NCI-H510A (cell line): Measurements from ENCODE around the gene CARNS1.

Experiments
- DNase-seq: peaks from one replicate; lab custom pipeline; 2025; lab: John Stamatoyannopoulos, UW

Gene CARNS1, protein sequence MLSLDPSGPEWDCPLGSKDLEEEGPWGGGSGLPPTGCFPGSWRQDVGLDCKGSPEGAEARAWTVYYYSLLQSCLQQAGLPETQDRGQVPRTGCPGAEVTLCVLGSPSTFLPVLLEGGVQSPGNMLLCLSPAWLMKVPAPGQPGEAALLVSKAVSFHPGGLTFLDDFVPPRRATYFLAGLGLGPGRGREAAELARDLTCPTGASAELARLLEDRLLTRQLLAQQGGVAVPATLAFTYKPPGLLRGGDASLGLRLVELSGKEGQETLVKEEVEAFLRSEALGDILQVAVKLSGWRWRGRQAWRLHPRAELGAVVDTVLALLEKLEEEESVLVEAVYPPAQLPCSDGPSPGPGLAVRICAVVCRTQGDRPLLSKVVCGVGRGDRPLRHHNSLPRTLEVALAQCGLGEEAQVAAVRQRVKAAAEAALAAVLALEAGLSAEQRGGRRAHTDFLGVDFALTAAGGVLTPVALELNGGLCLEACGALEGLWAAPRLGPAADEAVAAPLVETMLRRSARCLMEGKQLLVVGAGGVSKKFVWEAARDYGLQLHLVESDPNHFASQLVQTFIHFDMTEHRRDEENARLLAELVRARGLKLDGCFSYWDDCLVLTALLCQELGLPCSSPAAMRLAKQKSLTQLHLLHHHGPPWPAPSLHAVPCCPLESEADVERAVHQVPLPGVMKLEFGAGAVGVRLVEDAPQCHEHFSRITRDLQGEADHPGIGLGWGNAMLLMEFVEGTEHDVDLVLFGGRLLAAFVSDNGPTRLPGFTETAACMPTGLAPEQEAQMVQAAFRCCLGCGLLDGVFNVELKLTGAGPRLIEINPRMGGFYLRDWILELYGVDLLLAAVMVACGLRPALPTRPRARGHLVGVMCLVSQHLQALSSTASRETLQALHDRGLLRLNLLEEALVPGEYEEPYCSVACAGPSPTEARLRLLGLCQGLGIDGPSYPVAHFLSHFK

GRCh38 chr11:67415501-67416304, at the start of gene CARNS1:
Gene CARNS1 (plus strand): TSS chr11:67415678. CDS start chr11:67416200, 522 bp downstream.
- peak; percentile 43 for DNase-seq

- no peak for DNase-seq
Measured at GRCh38 chr11:67365736-67366444, 49.6 kb upstream of the CARNS1 start.

GRCh38 chr11:67366546-67366945, 48.9 kb upstream of the CARNS1 start:
- no peak for DNase-seq

DNA sequence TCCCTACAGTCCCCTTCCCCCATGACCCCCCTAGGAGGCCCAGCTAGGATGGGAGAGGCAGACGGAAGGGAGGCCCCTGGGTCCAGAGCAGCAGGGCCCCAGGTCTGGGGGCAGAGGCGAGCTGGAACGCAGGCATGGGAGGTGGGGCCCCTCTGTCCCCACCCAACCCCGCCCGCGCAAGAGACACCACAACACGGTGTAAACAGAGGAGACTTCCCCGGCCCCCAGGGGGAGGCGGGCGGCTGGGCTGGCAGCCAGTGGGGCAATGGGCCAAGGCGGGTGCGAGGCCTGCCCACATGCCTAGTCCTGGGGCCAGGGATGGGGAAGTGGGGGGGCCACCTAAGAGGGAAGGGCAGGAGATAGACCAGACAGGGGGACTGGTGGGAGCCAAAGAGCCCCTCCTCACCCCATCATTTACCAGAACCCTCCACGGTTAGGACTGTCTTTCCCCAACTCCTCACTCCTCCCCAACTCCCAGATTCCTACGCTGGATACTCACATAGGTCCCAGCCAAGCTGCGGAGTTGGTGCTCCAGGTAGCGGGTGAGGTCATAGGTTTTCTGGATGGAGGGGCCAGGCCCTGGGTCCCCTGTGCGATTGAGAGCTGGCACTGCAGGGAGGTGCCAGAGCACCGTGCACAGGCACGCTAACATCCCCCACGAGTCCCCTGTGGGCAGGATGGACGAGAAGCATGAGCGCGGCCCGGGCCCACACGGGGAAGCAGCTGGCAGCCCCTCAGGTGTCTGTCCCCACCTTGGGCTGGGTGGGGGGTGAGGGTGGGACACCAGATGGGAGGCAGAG, 48.3 kb upstream of the CARNS1 start:
- no peak for DNase-seq

GRCh38 chr11:67367761-67368227, 47.7 kb upstream of the CARNS1 start:
- DNase-seq: no peak

- DNase-seq: no peak
Measured at GRCh38 chr11:67368621-67369020, 46.9 kb upstream of the CARNS1 start.

DNA sequence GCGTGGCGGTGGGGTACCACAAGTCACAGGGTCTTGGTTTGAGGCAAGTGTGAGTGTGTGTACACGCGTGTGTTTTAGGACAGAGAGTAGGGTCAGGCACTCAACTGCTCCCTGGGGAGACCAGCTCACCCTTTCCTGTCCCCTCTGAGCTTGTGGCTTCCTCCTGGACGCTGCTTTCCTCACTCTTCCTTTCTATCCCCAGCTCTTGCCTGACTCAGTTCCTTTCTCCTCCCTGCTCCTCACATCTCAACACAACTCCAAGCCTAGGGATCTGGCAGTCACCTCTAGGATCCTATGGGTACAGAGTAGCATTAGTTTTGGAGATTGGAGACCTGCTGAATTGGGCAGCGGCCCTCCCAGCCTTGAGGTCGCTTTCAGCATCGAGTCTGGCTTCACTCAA, 46.2 kb upstream of the CARNS1 start:
- no peak for DNase-seq

- no peak for DNase-seq
Measured at GRCh38 chr11:67369801-67370284, 45.6 kb upstream of the CARNS1 start.

DNA sequence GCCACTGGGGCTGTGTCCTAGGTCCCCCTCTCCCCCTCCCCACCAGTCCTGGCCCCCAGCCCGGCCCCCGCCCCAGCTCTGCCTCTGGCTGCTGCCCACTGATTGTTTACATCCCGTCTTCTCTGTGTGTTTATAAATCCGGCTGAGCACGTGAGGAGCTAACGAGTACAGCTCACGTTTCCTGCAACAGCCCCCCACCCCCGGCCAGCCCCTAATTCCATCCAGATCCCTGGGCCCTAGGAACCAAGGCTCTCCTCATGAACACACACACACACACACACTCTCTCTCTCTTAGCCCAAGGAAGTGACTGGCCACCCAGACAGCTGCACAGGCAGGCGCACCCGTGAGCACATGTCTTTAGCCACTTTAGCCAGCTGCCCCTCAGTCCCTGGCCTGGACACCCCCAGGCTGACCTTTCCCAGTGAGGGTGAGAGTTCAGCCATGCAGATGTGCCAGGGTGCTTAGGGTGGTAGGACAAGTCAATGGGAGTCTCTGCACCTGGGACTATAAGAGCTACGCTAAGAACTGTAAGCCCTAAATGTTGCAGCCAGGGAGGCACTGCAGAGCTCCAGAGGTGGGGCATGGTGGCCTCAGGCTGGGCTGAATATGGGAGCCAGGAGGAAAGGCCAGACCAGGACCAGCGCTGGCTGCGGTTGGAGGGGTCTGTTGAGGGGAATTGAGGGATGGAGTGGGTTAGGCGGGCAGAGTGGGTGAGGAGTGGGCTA, 45.0 kb upstream of the CARNS1 start:
- no peak for DNase-seq

DNA sequence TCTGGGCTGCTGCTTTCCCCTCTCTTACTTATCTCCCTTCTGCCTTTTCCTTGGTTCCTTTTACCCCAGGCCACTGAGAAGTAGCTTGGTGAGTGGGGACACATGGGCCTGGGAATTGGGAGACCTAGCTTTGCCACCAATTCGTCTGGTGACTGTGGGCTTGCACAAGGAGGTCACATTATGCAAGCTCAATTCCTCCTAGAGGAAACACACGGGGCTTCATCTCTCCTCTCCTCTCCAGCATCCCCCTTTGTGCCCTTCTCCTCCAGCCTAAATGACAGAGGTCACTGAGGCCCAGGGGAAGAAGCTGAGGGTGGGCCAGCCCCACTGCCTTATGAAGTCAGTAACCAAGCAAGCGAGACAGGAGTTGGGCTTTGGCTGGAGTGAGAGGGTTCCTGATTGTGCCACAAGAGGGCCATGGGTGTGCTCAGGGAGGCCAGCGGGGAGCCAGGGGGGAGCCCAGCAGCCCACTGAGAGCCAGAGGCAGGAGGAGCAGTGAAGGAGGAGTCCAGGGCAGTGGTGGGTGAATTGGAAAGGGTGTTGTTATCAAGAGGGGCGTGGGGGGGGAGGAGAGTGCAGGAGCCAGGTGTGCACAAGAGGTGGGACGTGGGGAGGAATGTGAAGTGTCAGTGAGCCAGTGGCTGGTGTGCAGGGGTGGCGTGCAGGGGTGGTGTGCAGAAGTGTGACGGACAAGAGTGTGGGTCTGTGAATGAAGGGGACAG, 44.1 kb upstream of the CARNS1 start:
- no peak for DNase-seq

DNA sequence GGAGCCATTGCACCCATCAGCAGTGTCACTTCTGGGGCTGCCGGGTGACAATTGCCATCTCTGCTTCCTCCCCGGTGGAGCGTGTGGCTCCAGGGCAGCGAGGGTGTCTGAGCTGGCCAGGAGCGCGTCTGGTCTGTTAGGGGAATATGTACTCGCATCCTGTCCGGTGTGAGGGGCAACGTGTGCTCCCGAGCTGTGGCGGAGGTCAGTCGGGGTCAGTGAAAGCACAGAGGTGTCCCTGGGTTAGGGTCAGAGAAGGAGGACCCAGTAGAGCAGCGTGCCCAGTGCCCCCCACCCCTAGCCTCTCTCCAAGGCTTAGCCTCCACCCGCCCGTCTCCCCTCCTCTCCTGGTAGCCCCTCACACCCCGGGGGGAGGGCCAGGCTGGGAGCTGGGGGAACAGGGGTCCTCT, 43.6 kb upstream of the CARNS1 start:
- DNase-seq: no peak

DNA sequence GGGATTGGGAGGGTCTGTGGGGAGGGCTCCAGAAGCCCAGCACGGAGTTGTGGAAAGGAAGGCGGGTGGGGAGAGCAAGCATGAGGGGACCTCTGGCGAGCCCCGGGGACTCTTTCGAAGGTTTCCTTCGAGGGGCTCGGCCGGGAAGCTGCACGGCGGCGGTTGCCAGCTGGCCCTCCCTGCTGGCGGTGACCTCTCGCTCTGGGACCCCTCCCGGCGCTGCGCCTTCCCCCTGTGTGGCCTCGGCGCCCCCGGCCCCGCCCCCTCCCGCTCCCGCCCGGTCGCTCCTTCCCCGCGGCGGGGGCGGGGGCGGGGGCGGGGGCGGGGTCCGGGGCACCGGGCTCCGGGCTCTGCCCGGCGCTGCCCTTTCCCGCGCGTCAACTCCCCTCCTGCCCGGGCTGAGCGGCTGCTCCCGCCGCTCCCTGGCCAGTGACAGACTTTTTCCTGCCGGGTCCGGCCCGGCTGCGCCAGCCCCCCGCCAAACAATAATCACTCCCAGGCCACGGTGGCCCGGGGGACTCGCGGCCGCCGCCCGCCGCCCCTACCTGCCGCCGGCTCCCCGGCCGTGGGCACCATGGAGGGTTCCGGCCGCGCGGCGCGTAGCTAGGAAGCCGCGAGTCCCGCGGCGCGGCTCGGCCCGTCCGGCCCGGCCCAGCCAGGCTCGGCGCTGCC, 43.0 kb upstream of the CARNS1 start:
- DNase-seq: no peak

DNA sequence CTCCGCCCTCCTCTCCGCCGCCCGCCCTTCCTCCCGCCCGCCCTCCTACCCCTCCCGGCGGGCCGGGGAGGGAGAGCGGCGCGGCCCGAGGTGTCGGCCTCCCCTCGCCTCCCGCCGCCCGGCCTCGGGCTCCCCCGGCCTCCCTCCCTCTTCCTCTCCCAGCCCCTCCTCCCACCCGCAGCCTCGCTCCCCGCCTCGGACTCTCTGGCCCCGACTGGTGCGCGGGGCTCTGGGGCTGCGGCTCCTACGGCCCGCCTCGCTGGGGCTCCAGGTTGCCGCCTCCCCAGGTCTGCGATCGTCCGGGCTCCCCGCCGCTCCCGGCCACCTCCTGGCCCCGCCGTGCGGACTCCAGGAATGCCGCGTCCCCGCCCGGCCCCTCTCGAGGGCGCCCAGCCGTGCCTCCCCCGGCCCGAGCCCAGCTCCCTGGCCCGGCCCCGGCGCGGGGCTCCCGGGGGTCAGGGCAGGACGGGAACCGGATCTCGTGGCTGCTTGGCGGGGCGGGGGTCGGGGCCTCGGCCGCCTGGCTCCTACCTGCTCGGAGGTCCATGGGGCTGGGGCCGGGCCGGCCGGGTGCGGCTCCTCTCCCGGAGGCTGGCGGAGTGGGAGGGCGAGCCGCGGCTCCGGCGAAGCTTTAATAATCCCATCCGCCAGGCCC, 42.4 kb upstream of the CARNS1 start, which contains the start of gene CLCF1:
Gene CLCF1 (minus strand): TSS at position 606 of the 655 bp plus-strand sequence. CDS start 59 bp downstream, at position 547.
- DNase-seq: peak; percentile 69

DNA sequence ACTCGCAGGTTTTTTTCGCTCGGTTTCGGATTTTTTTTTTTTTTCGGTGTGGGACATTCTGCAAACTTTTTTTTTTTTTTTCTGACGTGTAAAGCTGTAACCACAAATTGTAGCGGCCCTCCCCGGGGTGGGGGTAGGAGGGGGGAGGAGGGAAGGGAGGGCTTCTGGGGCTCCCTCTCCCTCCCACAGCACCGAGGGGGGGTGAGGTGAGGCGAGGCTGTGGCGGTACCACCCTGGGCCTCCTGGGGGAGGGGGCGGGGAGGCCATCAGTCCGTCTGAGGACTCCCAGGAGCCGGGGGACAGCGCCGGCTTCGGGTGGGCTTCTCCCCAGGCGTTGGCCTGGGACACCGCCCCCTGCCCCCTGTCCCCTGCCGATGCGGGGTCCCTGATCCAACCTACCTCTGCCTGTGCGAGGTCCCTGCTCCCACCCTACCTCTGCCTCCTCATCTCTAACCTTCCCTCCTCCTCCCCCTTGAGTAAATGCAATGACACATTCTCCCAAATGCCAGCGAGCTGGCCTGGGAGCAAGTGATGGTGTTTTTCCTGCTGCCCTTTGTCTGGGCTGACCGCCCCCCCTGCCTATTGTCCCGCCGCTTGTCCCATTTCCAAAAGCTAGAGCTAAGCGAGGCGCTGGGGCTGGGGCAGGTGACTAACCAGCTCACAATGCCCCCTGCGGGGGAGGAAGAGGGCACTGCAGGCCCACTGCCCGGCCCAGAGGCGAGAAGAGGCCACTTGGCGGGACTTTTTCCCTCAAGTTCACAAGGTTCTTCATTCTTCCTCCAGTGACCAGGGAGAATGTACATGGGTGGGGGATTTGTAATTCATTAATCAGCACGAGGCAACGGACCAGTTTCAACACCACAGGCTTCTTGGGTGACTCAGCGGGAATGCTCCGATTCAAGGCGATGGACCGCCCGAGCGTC, 41.6 kb upstream of the CARNS1 start:
- peak; percentile 36 for DNase-seq

DNA sequence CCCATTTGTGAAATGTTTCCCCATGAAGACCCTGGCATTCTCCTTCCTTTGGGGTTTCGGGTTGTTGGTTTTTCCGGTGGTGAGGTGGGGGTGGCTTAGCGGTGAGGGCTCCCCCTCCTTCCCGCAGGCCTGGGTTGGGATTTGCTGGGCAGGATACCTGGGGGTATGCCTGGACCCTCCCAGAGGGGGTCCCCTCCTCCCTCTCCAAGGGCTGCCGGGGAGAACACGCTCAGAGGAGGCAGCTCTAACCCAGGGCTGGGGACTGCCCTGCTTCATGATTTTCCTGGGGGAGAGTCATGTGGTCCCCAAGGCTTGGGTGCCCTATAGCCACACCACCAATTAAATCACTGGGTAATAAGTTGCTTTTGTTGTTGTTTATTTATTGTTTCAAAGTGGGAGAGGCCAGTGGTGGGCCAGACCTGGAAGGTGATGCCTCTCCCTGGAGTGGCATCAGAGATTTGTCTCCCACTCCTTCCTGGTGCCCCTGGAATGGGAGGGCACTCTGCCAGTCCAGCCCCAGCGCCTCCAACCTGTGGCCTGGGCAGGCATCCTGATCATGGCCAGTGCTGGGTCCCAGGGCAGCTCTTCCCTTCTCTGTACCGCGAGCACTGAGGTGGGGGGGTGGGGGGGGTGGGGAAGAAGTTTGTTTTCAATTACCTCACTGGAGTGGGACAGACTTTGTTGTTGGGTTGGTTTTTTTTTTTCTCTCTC, 40.8 kb upstream of the CARNS1 start:
- DNase-seq: no peak
